NCI-H69 (cell line): ENCODE measurements around the gene PRDM12.
"Not testable (repeated sequence)": the region's sequence is repeated elsewhere in the genome, so short reads cannot be mapped to it uniquely, and the experiment has no call there.

ENCODE experiments used
- DNase-seq: peaks from one replicate; lab custom pipeline; 2025; lab: John Stamatoyannopoulos, UW

PRDM12 gene

DNA sequence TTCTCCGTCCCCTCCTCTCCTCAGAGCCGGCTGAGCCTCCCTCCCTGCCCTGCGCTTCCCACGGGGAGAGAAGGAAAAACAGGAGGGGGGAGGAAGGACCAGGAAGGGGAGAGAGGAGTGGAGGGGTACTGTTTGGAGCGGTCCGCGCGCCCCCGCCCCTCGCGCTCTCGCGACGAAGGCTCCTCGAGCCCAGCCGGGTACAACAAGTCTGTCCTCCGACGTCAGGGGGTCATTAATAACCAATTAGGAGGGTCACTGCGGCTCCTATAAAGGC lies 480 bp upstream of the PRDM12 start:
- DNase-seq = peak; percentile 69

DNA sequence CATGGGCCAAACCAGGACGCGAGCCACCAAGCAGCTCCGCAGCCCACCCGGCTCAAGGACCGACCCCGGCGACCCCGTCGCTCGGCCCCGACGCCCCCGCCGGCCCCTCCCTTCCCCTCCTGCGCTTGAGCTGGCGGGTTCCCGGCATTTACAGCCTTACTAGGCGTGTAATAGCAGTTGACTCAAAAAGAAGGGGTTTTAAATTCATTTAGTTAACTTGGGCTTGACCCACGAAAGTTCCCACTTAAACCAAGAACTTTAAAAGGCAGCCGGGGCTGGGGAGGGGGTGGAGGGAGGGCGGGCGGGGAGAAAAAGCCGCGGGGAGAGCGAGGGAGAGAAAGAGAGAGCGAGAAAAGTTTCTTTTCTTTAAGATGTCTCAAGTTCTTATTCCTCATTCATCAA lies 636 bp downstream of the PRDM12 start:
- DNase-seq = no peak

DNA sequence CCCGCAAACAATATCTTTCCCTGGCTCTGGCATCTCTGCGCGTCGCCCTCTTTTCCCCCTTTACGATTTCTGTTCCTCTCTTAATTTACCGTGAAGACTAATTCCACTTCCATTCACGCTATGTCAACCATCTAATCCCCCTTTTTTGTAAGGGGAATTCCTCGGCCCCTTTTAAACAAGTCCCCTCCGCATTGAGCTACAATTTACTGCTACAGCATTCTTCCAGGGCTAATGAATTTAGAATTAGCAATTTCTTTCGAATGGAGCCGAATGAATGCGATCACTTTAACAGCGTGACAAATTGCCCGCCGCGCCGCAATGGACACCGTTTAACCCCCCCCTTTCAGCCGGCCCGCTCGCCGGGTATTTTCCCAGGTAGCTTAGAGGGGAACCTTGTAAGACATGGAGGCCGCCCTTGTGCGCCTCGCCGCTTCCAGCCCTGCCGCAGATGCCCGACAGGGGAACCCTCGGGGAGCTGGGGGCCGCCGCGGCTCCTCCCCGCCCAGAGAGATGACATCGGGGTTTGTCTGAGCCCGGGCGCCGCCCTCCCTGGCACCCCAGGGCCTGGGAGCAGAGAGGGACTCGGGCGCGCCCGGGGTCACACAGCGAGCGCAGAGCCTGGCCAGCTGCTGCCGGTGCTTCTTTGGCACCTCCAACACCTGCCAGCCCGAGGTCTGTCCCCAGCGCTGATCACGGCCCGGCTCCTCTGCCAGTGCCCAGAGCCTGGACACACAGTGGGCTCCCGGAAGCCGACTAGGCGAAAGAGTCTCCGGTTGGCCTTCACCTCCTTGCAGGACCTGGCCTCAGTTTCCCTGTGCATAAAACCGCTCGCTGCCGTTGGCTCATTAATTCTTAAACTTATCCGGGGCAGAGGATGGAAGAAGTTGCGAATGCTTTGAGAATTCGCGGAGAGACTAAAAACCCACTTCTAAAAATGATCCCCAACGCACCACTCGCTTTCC lies 1.3 kb downstream of the PRDM12 start:
- peak; percentile 50 for DNase-seq

DNA sequence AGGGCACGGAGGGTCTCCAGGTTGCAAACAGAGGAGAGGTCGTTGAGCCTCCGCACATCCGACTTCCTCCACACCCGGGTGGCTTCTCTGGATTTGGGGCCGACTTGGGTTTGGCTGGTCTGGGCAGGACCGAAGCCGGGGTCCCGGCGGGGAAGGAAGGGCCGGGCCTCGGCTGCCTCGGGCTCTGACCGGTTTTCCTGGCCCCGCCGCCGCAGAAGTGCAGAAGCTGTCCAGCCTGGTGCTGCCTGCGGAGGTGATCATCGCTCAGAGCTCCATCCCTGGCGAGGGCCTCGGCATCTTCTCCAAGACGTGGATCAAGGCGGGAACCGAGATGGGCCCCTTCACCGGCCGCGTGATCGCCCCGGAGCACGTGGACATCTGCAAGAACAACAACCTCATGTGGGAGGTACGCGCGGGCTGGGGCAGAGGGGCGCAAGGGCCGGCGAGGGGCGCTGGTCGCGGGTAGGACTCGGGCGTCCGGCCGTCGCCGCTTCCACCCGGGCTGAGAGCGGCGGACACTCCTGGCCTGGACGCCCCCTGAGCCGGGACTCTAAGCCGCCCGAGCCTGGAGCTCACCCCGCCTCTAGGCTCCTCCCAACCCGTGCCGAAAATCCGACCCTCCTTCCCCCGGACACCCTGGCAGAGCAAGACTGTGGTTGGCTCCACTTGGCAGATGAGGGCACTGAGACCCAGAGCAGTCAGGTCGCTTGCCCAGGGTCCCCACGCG lies 2.2 kb downstream of the PRDM12 start:
- no peak for DNase-seq

DNA sequence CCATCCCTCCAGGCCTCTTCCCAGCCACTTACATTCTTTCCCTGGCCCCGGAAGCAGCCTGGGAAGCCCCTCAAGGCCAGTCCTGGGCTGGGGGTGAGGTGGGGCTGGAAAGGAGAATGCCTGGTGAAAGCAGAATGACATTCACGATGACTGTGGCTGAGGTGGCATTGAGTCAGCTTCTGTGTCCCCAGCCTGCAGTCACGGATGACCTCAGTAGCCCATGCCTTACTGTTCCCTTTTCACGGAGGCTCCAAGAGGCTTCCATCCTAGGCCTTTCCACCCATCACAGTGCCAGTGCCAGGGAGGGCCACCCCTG lies 2.7 kb downstream of the PRDM12 start:
- no peak for DNase-seq

DNA sequence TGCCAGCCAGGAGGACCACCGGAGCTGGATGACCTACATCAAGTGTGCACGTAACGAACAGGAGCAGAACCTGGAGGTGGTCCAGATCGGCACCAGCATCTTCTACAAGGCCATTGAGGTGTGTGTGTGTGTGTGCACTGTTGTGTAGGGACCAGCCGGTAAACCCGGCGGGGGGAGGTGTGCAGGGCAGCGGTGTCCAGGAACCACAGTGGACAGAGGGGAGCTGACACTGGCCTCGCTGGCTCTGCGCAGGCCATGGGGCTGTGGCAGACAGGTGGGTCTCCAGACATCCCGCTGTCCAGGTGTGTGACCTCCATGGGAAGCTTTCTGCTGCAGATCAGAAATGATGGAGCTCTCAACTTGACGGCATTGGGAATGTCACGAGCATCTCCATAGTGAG lies 3.8 kb downstream of the PRDM12 start:
- DNase-seq = no peak

DNA sequence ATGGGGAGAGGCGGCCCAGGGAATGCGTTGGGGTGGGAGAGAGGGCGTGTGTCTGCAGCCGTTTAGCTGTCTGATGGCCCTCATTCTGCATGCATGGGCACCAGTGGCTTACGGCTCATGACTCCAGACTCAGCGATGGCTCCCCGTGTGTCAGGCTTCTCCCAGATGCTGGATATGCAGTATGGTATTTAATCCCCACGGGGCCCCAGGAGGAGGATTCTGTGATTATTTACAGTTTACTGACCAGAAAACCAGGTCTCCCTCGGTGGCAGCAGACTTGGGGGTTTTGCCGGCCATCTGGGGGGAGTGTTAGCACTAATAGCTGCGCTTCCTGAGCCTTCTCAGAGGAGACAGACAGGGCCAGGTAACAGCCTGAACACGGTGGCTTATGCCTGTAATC lies 4.3 kb downstream of the PRDM12 start:
- DNase-seq = no peak

DNA sequence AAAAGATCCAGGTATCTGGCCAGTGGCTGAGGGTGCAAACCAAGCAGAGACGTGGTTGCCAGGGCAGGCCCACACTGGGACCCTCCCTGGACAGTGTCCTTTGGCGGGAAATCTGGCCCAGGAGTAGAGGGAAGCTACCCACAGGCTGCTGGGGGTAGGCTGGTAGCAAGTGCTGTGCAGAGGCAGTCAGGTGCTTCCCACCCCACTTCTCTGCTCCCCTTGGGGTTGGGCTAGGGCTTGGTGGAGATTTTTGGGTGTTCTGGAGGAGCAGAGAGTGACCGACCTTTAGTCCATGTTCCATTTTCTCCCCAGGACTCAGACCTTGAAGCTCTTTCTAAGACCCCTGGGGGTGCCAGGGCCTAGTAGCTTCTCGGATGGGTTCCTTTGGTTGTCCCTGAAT lies 5.6 kb downstream of the PRDM12 start:
- DNase-seq = no peak

DNA sequence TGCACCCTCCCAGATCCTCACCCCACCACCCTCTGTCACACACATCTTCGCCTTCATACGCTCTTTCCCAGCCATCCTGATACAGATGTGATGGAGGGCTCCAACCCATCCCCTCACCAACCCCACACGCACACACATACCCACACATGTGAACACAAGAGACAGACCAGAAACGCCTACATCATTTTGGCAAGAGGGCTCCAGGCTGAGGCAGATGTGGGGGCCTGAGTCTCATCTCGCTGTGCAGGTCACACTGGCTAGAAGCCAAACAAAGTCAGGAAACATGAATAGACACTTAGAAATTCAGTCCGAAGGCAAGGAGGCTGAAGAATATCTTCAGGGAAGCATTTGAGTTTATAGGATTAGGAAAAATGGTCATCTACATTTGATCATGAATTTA lies 6.2 kb downstream of the PRDM12 start:
- DNase-seq = no peak

DNA sequence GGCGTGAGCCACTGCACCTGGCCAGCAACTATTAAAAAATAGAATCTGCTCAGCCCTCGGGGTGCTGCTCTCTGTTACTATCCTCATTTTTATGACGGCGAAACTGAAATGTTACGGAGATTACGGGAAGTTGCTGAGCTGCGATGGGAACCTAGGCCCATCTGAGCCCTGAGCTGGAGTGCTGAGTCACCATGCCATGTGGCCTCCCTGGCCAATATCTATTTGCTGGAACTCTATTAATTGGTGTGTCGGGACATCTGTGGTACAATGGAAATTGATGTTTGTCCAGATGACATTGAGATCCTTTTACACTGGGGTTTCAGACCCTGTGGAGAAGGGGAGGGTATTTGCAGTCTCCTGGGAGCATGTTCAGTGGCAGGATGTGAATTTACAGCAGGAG lies 8.1 kb downstream of the PRDM12 start:
- peak; percentile 59 for DNase-seq

DNA sequence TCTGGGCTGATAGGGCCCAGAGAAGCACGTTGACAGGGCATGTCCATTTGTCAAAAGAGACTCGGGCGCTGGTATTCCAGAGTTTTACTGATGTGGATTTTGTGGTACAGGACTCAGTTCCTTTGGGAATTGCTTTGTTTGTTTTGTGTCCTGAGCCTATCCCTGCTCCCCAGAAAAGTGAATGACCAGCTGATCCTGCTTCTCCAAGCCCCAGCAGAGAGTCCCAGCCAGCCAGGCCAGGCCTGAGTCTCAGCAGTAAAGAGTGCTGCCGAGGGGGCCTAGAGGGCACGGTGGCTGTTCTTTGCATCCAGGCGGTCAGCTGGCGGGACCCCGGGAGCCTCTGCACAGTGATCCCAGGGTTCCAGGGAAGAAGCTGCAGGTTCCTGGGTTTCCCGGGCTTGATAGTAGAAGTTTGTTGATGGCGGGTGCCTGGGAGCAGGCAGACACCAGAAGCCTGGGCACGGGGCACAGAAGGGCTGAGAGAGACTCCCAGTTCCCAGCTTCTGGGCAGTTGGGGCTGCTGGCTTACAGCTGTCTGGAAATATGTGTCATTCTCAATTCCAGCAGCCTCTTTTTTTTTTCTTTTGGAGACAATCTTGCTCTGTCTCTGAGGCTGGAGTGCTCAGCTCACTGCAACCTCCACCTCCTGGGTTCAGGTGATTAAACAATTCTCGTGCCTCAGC lies 8.7 kb downstream of the PRDM12 start:
- peak; percentile 57 for DNase-seq

DNA sequence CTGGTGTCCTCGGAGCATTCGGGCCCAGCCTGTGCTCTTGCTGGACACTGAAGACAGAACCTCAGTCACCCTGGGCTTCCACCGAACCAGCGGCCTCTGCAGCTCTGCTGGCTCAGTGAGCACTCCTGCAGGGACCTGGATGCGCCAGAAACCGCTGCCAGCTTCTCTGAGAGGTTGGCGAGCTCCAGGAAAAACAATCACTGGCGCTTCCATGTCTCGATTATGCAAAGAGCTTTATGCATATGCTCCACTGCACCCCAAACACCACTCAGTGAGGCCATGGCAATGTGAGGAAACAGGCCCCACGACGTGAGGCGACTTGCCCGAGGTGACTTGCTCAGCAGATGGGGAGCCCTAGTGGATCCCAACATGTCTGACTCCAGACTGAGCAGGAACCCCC lies 11.0 kb downstream of the PRDM12 start:
- DNase-seq = no peak

DNA sequence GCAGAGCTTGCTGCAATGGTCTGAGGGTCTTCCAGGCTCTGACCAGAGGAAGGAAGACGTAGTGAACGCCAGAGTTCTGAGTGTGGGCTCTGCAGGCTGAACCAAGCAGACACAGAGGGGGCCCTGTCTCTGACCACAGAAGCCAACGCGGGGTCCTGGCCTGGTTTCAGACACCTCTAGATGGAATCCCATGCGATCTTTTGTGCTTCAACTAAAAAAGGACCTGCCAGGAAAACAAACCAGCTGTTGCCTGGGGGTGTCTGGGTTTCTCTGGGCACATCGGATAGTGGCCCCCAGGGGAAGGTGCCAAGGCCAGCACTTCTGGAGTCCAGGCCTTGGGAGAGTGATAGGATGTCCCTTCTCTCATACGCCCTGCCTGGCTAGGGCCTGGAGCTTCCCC lies 12.9 kb downstream of the PRDM12 start:
- DNase-seq = no peak

DNA sequence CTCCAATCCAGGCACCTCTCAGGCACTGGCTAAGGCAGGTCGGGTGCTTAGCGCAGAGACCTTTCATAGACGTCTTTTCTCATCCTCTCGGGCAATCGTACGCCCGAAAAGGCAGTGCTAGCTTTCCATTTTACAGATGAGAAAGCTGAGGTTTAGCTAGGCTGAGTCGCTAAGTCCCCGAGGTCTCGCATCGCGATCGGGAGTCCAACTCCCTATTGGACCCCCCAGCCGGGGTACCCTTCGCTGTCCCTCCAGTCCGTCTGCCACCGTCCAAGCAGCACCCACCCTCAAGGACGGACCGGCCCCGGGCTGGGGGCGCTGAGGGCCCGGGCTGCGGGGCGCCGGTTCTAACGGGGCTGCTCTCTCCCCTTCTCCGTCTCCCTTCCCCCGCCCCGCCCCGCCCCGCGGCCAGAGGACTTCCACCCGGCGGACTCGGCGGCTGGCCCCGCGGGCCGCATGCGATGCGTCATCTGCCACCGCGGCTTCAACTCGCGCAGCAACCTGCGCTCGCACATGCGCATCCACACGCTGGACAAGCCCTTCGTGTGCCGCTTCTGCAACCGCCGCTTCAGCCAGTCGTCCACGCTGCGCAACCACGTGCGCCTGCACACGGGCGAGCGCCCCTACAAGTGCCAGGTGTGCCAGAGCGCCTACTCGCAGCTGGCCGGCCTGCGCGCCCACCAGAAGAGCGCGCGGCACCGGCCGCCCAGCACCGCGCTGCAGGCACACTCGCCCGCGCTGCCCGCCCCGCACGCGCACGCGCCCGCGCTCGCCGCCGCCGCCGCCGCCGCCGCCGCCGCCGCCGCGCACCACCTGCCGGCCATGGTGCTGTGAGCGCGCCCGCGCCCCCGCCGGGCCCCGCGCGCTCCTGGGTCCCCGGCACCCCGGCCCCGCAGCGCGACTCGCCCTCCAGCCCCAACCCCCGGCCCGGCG lies 16.7 kb downstream of the PRDM12 start:
- peak; percentile 93 for DNase-seq

DNA sequence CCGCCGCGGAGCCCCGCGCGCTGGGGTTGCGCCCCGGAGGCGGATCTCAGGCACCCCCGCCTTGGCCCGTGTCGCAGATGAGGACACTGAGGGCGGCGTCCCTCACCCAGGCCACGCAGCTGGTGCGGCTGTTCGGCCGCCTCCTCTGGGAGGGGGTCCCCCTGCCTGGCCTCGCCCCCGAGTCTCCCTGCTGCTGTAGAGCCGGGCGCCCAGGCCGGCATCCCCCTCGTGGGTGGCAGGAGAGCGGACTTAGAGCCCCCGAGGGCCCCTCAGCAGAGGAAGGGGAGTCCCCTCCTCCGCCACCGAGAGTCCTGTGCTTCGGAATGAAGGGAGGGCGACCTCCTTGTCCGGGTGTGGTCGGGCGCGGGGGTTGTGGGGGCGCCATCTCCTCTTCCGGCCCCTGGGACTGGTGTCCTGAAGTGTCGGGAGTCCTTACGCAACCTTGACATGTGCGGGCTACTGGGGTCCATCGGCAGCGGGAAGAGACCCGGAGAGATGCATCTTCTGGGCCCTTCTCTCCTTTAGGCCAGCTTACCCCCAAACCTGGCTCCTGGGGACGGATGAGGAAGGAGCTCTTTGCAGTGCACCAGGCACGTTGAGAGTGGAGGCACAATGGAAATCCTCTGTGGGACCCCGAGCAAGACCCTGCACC lies 17.5 kb downstream of the PRDM12 start:
- DNase-seq = peak; percentile 77

DNA sequence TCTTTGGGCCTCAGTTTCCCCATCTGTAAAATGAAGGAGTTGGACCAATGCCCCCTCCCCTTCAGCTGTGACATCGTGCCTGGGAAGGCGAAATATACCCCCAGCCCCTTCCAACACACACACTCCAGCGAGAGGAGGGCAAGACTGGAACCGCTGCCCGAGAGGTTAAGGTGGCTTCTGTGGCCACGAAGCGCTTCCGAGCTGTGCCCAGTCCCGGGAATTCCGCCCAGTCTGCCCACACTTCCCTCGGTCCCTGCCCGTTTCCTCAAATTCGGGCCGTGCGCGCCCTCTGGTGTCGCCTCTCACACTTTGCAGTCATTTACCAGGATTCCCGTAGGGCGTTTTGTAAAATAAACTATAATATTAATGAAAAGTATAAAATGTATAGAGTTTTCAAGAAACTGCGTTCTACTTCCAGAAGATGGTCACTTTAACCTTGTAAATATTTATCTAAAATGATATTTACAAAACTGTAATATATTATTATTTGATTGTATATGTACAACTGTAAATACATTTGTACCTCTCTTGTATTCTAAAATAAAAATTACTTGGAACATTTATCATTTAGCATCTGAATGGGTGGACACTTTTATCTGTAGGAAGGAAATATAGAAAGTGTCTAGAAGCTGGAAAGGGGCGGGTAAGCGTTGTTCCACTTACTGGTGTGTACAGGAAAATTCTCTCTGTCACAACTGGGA lies 18.2 kb downstream of the PRDM12 start:
- peak; percentile 92 for DNase-seq

DNA sequence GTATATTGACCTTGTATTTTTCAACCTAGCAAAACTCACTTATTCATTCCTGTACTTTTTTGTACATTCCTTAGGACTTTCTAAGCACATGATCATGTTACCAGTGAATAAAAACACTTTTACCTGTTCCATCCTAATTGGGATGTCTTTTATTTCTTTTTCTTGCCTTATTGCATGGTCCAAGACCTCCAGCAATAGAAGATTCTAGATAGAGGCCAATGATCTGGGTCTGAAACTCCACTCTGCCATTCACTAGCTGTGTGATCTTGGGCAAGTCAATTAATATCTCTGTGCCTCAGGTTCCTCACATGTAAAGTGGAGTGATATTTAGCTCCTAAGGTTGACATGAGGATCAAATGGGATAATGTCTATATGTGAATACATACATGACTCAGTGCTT lies 20.7 kb downstream of the PRDM12 start:
- DNase-seq = no peak

DNA sequence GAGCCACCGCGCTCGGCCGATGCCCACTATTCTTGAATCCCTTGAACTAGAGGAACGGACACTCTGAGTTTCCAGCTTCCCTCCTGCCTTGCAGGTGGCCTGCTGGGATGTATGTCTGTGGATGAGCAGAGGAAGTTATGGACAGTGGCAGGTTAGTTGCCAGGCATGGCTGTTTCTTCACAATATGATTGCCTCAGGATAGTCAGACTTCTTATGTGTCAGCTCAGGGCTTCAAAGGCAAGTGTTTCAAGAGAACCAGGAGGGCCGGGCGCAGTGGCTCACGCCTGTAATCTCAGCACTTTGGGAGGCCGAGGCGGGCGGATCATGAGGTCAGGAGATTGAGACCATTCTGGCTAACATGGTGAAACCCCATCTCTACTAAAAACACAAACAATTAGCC lies 21.6 kb downstream of the PRDM12 start:
- DNase-seq = not testable (repeated sequence)

DNA sequence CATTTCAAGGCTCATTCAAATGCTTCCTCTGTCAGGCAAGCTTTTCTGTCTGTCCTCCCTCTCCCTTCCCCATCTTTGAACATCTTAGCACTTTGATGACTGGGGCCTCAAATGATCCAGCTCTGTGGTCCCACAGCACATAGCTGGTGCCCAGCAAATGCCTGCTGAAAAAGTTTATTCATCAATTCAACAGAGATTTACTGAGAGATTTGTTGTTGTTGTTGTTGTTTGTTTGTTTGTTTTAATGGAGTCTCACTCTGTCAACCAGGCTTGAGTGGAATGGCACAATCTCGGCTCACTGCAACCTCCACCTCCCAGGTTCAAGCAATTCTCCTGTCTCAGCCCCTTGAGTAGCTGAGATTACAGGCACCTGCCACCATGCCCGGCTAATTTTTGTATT lies 23.2 kb downstream of the PRDM12 start:
- DNase-seq = no peak

DNA sequence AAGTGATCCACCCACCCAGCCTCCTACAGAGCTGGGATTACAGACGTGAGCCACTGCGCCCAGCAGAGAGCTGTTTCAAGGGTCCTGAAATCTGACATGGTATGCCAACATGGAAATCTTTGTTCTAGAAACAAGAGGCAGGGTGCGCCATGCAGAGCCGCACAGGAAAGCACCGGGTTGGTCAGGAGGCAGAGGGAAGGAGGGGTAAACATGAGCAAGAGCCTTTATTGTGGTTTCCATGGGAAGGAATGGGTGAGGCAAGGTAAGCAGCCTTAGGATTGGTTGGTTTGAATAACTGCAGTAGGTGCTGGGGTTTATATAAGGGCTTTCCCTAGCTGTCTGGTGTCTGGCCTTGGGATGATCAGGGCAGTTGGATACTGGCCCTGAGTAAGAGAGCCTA lies 23.7 kb downstream of the PRDM12 start:
- no peak for DNase-seq

DNA sequence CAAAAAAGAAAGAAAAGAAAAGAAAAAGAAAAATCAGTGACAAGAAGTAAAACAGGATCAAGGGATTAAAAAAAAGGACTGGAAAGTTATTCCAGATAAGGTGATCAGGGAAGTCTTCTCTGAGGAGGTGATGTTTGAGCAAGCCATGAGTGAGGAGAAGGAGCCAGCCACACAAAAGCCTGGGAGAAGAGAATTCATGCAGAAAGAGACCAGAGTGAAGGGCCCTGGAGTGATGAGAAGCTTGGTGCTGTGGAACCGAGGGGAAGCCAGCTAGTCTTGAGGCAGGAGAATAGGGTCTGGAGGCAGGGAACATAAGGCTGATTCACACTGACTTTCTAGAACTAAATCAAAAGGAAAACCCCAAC lies 25.2 kb downstream of the PRDM12 start:
- no peak for DNase-seq
